HepG2 (cell line): ENCODE data around the gene INTU.

Experiments
- EED ChIP-seq: sonication (generic); formaldehyde crosslinking; IDR thresholded peaks from 2 replicates; pipeline ENCODE4 v1.5.0; 2020; ENCODE audit warnings: mild to moderate bottlenecking, missing genetic modification reagents
- HDAC2 ChIP-seq: sonication (generic); formaldehyde crosslinking; IDR thresholded peaks from 2 replicates; pipeline ENCODE4 v1.4.0; 2020; ENCODE audit warnings: missing genetic modification reagents
- PHF21A ChIP-seq: sonication (generic); formaldehyde crosslinking; IDR thresholded peaks from 2 replicates; pipeline ENCODE4 v1.5.0; 2020; ENCODE audit warnings: mild to moderate bottlenecking, missing genetic modification reagents
- TF ChIP-seq, protein P1 (sequence below): sonication (generic); formaldehyde crosslinking; IDR thresholded peaks from 2 replicates; pipeline ENCODE4 v1.4.0; 2020; ENCODE audit warnings: missing genetic modification reagents

- TF ChIP-seq EED (CRISPR knock-in tag) (no peak), HDAC2 (CRISPR knock-in tag) (no peak), PHF21A (CRISPR knock-in tag) (no peak)
- TF ChIP-seq, protein P1, sequence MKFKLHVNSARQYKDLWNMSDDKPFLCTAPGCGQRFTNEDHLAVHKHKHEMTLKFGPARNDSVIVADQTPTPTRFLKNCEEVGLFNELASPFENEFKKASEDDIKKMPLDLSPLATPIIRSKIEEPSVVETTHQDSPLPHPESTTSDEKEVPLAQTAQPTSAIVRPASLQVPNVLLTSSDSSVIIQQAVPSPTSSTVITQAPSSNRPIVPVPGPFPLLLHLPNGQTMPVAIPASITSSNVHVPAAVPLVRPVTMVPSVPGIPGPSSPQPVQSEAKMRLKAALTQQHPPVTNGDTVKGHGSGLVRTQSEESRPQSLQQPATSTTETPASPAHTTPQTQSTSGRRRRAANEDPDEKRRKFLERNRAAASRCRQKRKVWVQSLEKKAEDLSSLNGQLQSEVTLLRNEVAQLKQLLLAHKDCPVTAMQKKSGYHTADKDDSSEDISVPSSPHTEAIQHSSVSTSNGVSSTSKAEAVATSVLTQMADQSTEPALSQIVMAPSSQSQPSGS (CRISPR knock-in tag) = no peak
Observed at GRCh38 chr4:127772769-127773671, 140.3 kb downstream of the INTU start.
